Calu3 (cell line): Measurements from ENCODE around the gene SPCS3. TPM values are rescaled to one million over a fixed set of nuclear protein-coding genes. Genes with fewer than 3 reads are reported as not detected.

Experiments used
- BruUV-seq: library from RNA; stranded (reverse); fragments of 400-500 nt; replicated peaks from 2 replicates; lab custom pipeline; 2021; lab: Mats Ljungman, UMichigan
- CTCF ChIA-PET: fragments of 300-600 bp; sonication (Branson Sonifier 250); formaldehyde crosslinking; loops from one replicate; lab custom pipeline; 2022; ENCODE audit warnings: antibody characterized with exemption; lab: Charles Lee
- DNase-seq: peaks from one replicate; pipeline ENCODE4 v3.0.0; 2022
- H3K27ac Mint-ChIP-seq: one replicate; pipeline ENCODE4 v1.8.0; 2022; ENCODE audit warnings: mixed read lengths; ENCODE audit not compliant: unreplicated experiment
- H3K27me3 Mint-ChIP-seq: one replicate; pipeline ENCODE4 v1.8.0; 2022; ENCODE audit warnings: mixed read lengths; ENCODE audit not compliant: unreplicated experiment
- H3K36me3 Mint-ChIP-seq: one replicate; pipeline ENCODE4 v1.8.0; 2022; ENCODE audit warnings: mild to moderate bottlenecking, moderate library complexity, mixed read lengths; ENCODE audit not compliant: insufficient read depth, unreplicated experiment
- H3K4me1 Mint-ChIP-seq: one replicate; pipeline ENCODE4 v1.8.0; 2022; ENCODE audit warnings: mild to moderate bottlenecking, low read depth, mixed read lengths; ENCODE audit not compliant: unreplicated experiment
- H3K4me3 Mint-ChIP-seq: one replicate; pipeline ENCODE4 v1.8.0; 2022; ENCODE audit warnings: mild to moderate bottlenecking, low read depth, moderate library complexity, mixed read lengths; ENCODE audit not compliant: unreplicated experiment
- H3K9me3 Mint-ChIP-seq: one replicate; pipeline ENCODE4 v1.8.0; 2022; ENCODE audit warnings: low read depth, mixed read lengths; ENCODE audit not compliant: unreplicated experiment
- CTCF ChIP-seq: fragments of 200-600 bp; IDR thresholded peaks from one replicate; pipeline ENCODE4 v1.8.0; 2022; ENCODE audit warnings: antibody characterized with exemption; ENCODE audit not compliant: unreplicated experiment
- intact Hi-C: fragments of 100-400 bp; cut with micrococcal nuclease; formaldehyde crosslinking; loops from one replicate; pipeline ENCODE4 v1.10.0; 2022; ENCODE audit not compliant: unreplicated experiment
- total RNA-seq: library from RNA; stranded (reverse); gene quantifications from 2 replicates; pipeline ENCODE4 v1.2.3, GENCODE V29; 2022

The SPCS3 gene
- total RNA-seq, 1 experiment from 2014 or later = 94.6 TPM

GRCh38 chr4:176333076-176333475, 13.3 kb downstream of the SPCS3 start:
- Mint-ChIP-seq H3K9me3 (no peaks in the 10 kb centered on the region), H3K27ac (no peak overlapping the region), H3K36me3 (peaks cover 13% of the 10 kb centered on the region), H3K27me3 (no peaks in the 10 kb centered on the region), H3K4me3 (no peak overlapping the region), H3K4me1 (peaks cover 8% of the 10 kb centered on the region)
- TF ChIP-seq CTCF = no peak
- CTCF ChIA-PET = interaction anchor here (0.7 kb wide), 1 partner anchor 173 kb away, joined by 3 read pairs; no protein-coding TSS in a partner anchor
- DNase-seq = no peak
- intact Hi-C loops = no loop called here
- BruUV-seq = no TSS peak

- CTCF ChIA-PET = no interaction called here
- H3K27ac Mint-ChIP-seq = no peak overlapping the region
- no peak overlapping the region for H3K4me3 Mint-ChIP-seq
- DNase-seq = no peak
- H3K4me1 Mint-ChIP-seq = peaks cover 8% of the 10 kb centered on the region
- intact Hi-C loops = no loop called here
- H3K36me3 Mint-ChIP-seq = peaks cover 13% of the 10 kb centered on the region
- no peaks in the 10 kb centered on the region for H3K9me3 Mint-ChIP-seq
- no TSS peak for BruUV-seq
- TF ChIP-seq CTCF = no peak
- no peaks in the 10 kb centered on the region for H3K27me3 Mint-ChIP-seq
These were observed 14.3 kb downstream of the SPCS3 start for GRCh38 chr4:176334066-176334465.

- no peak for TF ChIP-seq CTCF
- no peaks in the 10 kb centered on the region for H3K27me3 Mint-ChIP-seq
- H3K36me3 Mint-ChIP-seq = peaks cover 13% of the 10 kb centered on the region
- no peak overlapping the region for H3K27ac Mint-ChIP-seq
- DNase-seq = no peak
- H3K9me3 Mint-ChIP-seq = no peaks in the 10 kb centered on the region
- peaks cover 8% of the 10 kb centered on the region for H3K4me1 Mint-ChIP-seq
- CTCF ChIA-PET = no interaction called here
- no peak overlapping the region for H3K4me3 Mint-ChIP-seq
- no TSS peak for BruUV-seq
- intact Hi-C loops = no loop called here
These were observed 15.7 kb downstream of the SPCS3 start for GRCh38 chr4:176335421-176335820.

GRCh38 chr4:176339936-176340761, 20.4 kb downstream of the SPCS3 start:
- Mint-ChIP-seq H3K27ac (no peak overlapping the region), H3K4me1 (peaks cover 6% of the 10 kb centered on the region), H3K36me3 (no peaks in the 10 kb centered on the region), H3K9me3 (peaks cover 4% of the 10 kb centered on the region), H3K4me3 (no peak overlapping the region), H3K27me3 (no peaks in the 10 kb centered on the region)
- DNase-seq = no peak
- no peak for TF ChIP-seq CTCF
- intact Hi-C loops = loop anchor here (1.0 kb wide), 1 partner anchor 306 kb away; no protein-coding TSS in a partner anchor
- CTCF ChIA-PET = interaction anchor here (0.7 to 1.0 kb wide), 2 partner anchors 190 to 278 kb away, joined by 3 to 6 read pairs; no protein-coding TSS in a partner anchor
- no TSS peak for BruUV-seq
